Activated CD4-positive, alpha-beta T cell treated with anti-CD3 and anti-CD28 coated beads, Interleukin-2, amount 50 U/mL, for 4 hours (primary cell): Measurements from ENCODE around the gene BTBD9.
A peak's percentile ranks its signal among the peaks of the same experiment; 100 is the strongest.

Experiments used
- DNase-seq, 2 experiments: peaks; one replicate each; pipeline ENCODE4 v3.0.0-alpha.2; 2020

The BTBD9 gene

GRCh38 chr6:38503032-38503773 is 136.5 kb downstream of the BTBD9 start:
- DNase-seq, result no peak

GRCh38 chr6:38502423-38502822 is 137.3 kb downstream of the BTBD9 start:
- no peak for DNase-seq

DNA sequence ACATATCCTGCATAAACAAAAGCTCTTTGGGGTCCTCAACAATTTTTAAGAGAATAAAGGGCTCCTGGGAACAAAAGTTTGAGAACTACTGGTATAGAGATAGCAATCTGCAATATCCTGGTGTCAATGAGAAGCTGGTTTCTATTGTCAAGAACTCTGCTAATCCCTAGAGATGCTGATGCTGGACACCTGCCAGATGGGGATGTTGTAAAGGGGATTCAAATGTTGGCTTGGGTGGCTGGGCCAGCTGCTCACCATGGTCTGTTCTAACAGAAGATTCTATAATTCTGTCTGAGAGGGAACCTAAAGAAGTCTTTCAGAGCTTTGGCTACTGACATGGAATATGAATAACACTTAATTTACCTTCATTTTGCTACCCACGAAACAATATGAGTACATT is 137.8 kb downstream of the BTBD9 start:
- no peak for DNase-seq

DNA sequence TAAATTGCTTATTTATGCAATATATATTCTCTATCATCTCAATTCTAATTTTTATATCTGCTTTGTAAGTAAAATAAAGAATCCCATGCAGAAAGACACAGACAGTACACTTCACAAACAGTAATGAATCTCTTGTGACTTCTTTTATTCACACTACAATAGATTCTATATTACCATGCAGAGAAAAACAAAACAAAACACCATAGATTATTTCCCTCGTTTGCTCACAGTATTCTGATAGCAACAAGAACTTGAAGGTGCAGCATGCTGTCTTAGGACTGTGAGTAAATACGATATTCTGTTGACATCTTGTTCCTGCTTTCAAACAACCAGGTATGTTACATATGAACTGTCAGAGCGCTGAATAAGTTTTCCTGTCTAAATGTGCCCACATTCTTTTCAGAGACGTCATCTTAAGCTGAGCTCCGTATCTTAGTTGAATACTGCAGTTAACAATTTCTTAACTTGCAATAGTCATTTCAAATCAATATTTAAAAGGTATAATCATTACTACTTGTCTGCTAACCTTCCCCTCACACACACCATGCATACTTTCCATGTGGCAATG is 140.1 kb downstream of the BTBD9 start:
- no peak for DNase-seq

DNA sequence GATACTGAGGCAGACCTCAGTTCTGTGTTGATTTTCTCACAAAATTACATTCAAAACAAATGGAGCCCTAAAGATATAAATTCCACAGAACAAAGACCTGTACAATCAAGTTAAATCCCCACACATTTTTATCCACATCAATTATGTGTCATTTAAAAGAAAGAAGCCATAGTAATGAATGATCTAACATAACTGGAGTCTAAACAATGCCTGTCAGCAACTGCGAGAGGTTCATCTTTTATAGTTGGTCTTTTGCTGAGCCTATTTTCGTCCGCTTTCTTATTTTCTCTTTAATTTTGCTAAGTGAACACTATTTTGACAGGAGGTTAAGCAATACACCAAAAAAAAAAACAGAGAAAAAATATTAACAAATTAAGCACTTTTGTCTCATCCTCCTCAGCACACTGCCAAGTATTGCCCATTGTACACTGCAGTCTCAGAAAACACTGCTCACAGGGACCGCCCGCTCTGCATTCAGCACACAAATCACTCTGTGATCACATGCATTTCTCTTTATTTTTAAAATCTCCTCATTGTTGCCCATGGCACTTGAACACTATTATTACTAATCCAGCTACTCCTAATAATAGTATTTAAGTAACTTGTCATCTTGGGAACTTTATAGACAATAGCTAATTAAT is 140.8 kb downstream of the BTBD9 start:
- no peak for DNase-seq

DNA sequence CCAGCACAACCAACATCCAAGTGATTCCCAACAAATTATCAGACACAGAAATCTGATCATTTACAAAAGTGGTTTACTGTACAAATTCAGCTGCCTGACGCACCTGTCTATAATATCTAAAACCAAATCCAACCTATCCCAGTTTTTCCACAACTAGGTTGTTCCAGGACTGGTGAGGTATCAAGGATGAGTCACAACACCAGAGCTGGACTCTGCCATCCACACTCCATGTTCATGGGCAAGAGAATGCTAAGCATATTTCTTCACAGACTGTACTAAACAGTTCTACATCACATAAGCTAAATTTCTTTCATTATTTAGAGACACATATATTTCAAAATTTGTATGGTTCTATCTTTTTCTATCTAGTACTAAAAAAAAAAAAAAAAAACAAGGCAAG is 141.6 kb downstream of the BTBD9 start:
- DNase-seq, result no peak

DNA sequence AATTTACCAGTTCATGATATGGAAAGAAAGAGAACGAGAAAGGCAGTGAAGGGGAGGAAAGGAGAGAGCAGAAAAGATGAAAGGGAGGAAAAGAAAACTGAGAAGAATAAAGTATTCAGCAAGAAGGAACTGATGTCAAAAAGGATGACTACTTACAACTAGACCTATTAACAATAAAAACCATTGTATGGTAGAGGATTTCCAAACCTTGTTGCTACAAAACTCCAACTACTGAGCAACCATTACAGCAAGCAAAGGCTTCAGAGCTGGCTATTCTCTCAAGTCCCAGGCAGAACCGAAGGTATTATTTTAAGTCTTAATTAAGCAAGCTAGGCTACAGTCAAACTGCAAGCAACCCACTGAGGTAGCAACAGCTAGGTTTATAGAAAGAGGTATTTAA is 142.2 kb downstream of the BTBD9 start:
- DNase-seq, result no peak

DNA sequence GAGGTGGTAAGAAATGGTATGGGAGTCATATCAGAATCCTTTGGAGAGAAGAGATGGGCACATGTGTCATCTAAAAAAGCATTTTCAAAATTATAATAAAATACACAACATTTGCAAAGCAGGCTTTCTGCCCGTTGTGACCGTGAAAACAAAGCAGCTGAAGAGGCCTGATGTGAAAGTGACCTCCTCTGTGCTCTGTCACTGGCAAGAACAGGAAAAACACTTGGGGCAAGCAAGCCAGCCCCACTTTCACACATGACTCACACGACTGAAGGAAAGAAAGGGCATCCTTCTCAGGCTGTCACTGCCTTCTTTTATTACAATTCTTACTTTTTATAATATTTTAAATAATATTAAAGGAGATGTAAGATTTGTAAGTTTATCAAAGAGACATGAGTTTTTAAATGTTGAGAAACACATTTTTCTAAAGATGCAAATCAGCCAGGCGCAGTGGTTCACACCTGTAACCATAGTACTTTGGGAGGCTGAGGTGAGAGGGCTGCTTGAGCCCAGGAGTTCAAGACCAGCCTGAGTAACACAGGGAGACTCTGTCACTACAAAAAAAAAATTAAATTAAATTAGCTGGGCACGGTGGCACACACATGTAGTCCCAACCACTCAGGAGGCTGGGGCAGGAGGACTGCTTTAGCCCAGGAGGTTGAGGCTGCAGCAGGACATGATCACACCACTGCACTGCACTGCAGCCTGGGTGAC is 143.7 kb downstream of the BTBD9 start:
- DNase-seq, result no peak

- no peak for DNase-seq
Observed at GRCh38 chr6:38495518-38495917, 144.2 kb downstream of the BTBD9 start.

GRCh38 chr6:38493931-38494547 is 145.7 kb downstream of the BTBD9 start:
- peak; percentile 73 to 79 for DNase-seq

GRCh38 chr6:38492031-38492430 is 147.7 kb downstream of the BTBD9 start:
- DNase-seq, result no peak

- no peak for DNase-seq
Observed at GRCh38 chr6:38489951-38490350, 149.8 kb downstream of the BTBD9 start.

DNA sequence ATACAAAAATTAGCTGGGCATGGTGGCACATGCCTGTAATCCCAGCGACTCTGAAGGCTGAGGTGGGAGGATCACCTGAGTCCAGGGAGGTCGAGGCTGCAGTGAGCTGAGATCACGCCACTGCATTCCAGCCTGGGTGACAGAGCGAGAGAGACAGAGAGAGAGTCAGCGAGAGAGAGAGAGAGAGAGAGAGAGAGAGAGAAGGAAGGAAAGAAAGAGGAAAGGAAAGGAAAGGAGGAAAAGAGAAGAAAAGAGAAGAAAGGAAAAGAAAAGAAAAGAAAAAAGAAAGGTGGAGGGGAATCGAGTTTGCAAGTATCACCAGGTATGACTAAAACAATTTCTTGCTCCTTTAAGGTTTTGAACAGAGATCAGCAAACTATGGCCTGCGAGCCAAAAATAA is 152.3 kb downstream of the BTBD9 start:
- no peak for DNase-seq

DNA sequence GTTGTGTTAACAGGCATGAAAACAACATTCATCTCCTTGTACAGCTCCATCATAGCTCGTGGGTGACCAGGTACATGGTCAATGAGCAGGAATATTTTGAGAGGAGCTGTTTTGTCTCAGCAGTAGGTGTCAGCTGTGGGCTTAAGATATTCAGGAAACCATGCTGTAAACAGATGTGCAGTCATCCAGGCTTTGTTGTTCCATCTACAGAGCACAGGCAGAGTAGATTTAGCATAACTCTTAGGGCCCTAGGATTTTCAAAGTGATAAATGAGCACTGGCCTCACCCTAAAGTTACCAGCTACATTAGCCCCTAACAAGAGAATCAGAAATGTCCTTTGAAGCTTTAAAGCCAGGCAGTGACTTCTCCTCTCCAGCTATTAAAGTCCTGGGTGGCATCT is 154.2 kb downstream of the BTBD9 start:
- DNase-seq, result no peak

DNA sequence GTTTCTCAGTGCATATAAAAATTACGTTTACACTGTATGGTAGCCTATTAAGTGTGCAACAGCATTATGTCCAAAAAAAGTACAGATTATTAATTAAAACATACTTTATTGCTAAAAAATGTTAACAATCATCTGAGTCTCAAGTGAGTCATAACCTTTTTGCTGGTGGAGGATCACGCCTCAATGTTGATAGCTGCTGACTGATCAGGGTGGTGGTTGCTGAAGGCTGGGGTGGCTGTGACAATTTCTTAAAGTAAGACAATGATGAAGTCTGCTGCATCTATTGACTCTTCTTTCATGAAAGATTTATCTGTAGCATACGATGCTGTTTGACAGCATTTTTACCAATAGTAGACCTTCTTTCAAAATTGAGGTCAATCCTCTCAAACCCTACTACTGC is 155.1 kb downstream of the BTBD9 start:
- DNase-seq, result no peak

- DNase-seq, result no peak
Observed at GRCh38 chr6:38483526-38483925, 156.2 kb downstream of the BTBD9 start.

- DNase-seq, result no peak
Observed at GRCh38 chr6:38482466-38482865, 157.3 kb downstream of the BTBD9 start.

GRCh38 chr6:38481851-38482250 is 157.9 kb downstream of the BTBD9 start:
- no peak for DNase-seq

DNA sequence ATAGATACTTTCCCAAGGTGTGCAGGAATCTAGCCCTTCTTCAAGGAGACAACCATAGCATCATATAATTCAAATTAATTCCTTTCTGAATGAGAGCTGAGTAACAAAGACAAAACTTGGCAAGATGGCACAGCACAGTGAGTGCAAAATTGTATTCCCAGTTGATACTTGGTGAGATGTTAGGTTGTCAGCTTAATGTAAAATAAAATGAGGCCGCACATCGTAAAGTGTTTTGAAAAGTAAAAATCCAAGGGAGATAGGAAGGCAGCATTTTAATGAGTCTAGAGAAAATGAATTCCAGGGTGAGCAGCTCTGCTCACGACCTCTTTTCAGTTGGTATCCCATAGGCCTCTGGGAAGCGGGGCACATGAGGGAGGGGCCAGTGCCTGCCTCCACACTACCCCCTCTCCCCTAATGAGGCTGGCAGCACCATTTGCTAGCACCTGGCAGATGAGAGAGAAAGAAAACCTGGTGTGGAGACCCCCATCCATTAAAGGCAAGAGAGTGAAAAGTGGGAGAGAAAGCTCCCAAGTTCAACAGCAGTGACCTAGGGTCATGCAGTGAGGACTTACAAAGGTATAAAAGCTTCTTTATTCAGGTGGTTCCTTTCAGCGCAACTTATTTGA is 158.4 kb downstream of the BTBD9 start:
- no peak for DNase-seq

GRCh38 chr6:38480036-38480435 is 159.7 kb downstream of the BTBD9 start:
- DNase-seq, result no peak

DNA sequence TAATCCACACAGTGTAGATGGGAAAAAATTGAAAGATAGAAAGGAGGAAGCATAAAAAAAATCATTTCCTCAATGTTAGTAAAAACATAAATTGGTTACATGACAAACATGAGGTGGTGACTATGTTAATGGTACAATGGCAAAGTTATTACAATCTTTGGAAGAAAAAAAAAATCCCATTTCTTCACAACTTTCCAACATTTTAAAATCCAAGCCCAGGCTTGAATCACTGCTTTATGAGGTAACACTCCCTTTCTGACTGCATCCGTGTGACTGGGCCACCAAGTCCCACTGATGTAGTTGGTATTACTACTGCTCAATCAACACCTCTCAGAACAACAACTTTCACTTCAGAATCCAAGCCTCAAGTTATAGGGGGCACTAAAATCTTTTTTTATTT is 160.4 kb downstream of the BTBD9 start:
- no peak for DNase-seq

DNA sequence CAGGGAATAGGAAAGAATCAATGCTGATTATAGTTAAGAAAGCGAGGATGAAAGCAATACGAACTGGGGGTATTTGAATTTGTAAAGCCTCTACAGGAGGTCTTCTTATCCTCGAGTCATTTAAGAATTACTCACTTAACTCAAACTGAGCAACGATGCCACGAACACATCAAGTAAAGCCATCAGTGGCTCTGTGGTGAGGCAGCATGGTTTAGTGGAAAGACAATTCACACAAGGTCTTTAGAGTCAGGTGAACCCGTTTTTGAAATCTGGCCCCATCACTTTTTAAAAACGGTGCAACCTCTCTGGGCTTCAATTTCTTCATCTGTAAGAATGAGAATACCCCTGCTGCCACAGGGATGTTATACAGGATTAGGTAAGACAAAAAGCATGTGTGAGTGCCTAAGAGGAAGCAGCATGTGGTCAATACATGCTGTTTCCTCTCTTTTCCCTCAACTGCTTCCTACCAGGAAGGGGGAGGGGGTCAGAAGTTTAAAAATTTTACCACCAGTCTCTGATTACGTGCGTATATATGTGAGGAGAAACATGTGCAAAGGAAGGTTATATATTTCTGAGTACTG is 162.0 kb downstream of the BTBD9 start:
- no peak for DNase-seq

DNA sequence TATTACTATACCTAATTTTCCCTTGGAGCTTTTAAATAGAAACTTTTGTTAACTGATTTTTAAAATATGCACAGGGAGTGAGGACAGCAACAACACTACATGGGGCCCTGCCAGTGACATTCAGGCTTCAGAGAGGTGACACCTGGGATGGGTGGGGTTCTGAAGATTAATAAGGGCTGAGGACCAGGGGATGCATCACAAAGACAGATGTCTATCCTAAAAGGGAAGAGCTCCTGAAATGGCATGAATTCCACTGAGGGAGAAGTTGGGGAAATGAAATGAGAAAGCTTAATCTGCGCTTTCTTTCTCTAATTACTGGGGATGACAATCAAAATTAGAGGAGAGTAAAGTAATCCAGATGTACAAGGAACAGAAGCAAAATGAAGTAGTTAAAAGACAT is 162.8 kb downstream of the BTBD9 start:
- no peak for DNase-seq
